ENCODE measurements around the gene STX2.
"Not testable (repeated sequence)": the region's sequence is repeated elsewhere in the genome, so short reads cannot be mapped to it uniquely, and the experiment has no call there.

Gene STX2
- 25.5 to 51.4 (median 34.9) reads per million in 9 experiments for total RNA-seq

- H3K9me3 Mint-ChIP-seq = no peaks in the 10 kb centered on the region
- peaks cover 11% of the 10 kb centered on the region for H3K36me3 Mint-ChIP-seq (ENCODE audit: insufficient read depth)
- DNase-seq (peak; percentile 84 to 89 (median 88)), ATAC-seq (replicated peaks) (peak; percentile 89)
- peak within 1 kb of the TSS; percentile 78 to 82 for H3K4me3 Mint-ChIP-seq
- peak within 1 kb of the TSS; percentile 25 to 63 for H3K27ac Mint-ChIP-seq
- H3K4me1 Mint-ChIP-seq (ENCODE audit: low read depth in 2 of 2) = peaks cover 12 to 15% of the 10 kb centered on the region in 2 donors
- no peaks in the 10 kb centered on the region for H3K27me3 Mint-ChIP-seq
These were observed at the start of gene STX2 for GRCh38 chr12:130838951-130839769. STX2 (minus strand) TSS chr12:130839250; CDS start chr12:130839099, 151 bp downstream.

GRCh38 chr12:130887190-130887589 is 48.1 kb upstream of the STX2 start:
- H3K4me3 Mint-ChIP-seq; H3K9me3 Mint-ChIP-seq; H3K36me3 Mint-ChIP-seq (ENCODE audit: insufficient read depth); DNase-seq; H3K4me1 Mint-ChIP-seq (ENCODE audit: low read depth in 2 of 2); ATAC-seq (replicated peaks); H3K27ac Mint-ChIP-seq: not testable (repeated sequence)
- peaks cover 10 to 15% of the 10 kb centered on the region in 2 donors for H3K27me3 Mint-ChIP-seq

- peaks cover 12% of the 10 kb centered on the region for H3K36me3 Mint-ChIP-seq (ENCODE audit: insufficient read depth)
- no peak for ATAC-seq (replicated peaks)
- peaks cover 20 to 28% of the 10 kb centered on the region in 2 donors for H3K4me1 Mint-ChIP-seq (ENCODE audit: low read depth in 2 of 2)
- DNase-seq = no peak
- H3K4me3 Mint-ChIP-seq = no peak overlapping the region
- H3K27ac Mint-ChIP-seq = no peak overlapping the region
- no peaks in the 10 kb centered on the region for H3K27me3 Mint-ChIP-seq
- H3K9me3 Mint-ChIP-seq = no peaks in the 10 kb centered on the region
These were observed 42.5 kb upstream of the STX2 start for GRCh38 chr12:130881548-130881947.

- H3K4me1 Mint-ChIP-seq (ENCODE audit: low read depth in 2 of 2) = peaks cover 20 to 28% of the 10 kb centered on the region in 2 donors
- H3K27ac Mint-ChIP-seq = peak overlapping the region; percentile 52 to 74
- peaks cover 17% of the 10 kb centered on the region for H3K36me3 Mint-ChIP-seq (ENCODE audit: insufficient read depth)
- DNase-seq (no peak), ATAC-seq (replicated peaks) (no peak)
- H3K4me3 Mint-ChIP-seq = peak overlapping the region; percentile 71 to 79
- no peaks in the 10 kb centered on the region for H3K9me3 Mint-ChIP-seq
- no peaks in the 10 kb centered on the region for H3K27me3 Mint-ChIP-seq
These were observed 42.0 kb upstream of the STX2 start for GRCh38 chr12:130881046-130881445.

- Mint-ChIP-seq H3K27ac (peak overlapping the region; percentile 52 to 74), H3K4me3 (peak overlapping the region; percentile 71 to 79), H3K4me1 (ENCODE audit: low read depth in 2 of 2) (peaks cover 22 to 32% of the 10 kb centered on the region in 2 donors), H3K27me3 (no peaks in the 10 kb centered on the region), H3K36me3 (ENCODE audit: insufficient read depth) (peaks cover 23% of the 10 kb centered on the region), H3K9me3 (no peaks in the 10 kb centered on the region)
- DNase-seq (no peak), ATAC-seq (replicated peaks) (peak; percentile 60)
These were observed 41.4 kb upstream of the STX2 start for GRCh38 chr12:130880411-130880885.

- Mint-ChIP-seq H3K4me1 (ENCODE audit: low read depth in 2 of 2) (peaks cover 22 to 35% of the 10 kb centered on the region in 2 donors), H3K27me3 (no peaks in the 10 kb centered on the region), H3K9me3 (no peaks in the 10 kb centered on the region), H3K27ac (peak overlapping the region; percentile 52 to 74), H3K4me3 (peak overlapping the region; percentile 71 to 79), H3K36me3 (ENCODE audit: insufficient read depth) (peaks cover 29% of the 10 kb centered on the region)
- DNase-seq (no peak), ATAC-seq (replicated peaks) (peak; percentile 59)
These were observed 40.8 kb upstream of the STX2 start for GRCh38 chr12:130879781-130880389.

- Mint-ChIP-seq H3K27ac (peak overlapping the region in 1 of 2 donors; percentile 52), H3K4me3 (peak overlapping the region; percentile 71 to 79), H3K4me1 (ENCODE audit: low read depth in 2 of 2) (peaks cover 22 to 42% of the 10 kb centered on the region in 2 donors), H3K9me3 (no peaks in the 10 kb centered on the region), H3K36me3 (ENCODE audit: insufficient read depth) (peaks cover 35% of the 10 kb centered on the region), H3K27me3 (no peaks in the 10 kb centered on the region)
- ATAC-seq (replicated peaks) (peak; percentile 24), DNase-seq (no peak)
These were observed 40.2 kb upstream of the STX2 start for GRCh38 chr12:130879212-130879686.

GRCh38 chr12:130878193-130879185 is 39.4 kb upstream of the STX2 start:
- Mint-ChIP-seq H3K27ac (peak overlapping the region in 1 of 2 donors; percentile 52), H3K4me3 (peak overlapping the region in 1 of 2 donors; percentile 71)
- DNase-seq = no peak

GRCh38 chr12:130877333-130877732 is 38.3 kb upstream of the STX2 start:
- Mint-ChIP-seq H3K4me3 (no peak overlapping the region), H3K27me3 (no peaks in the 10 kb centered on the region)

More at GRCh38 chr12:130878193-130879185, 39.4 kb upstream of the STX2 start:
- Mint-ChIP-seq H3K9me3 (no peaks in the 10 kb centered on the region), H3K36me3 (ENCODE audit: insufficient read depth) (peaks cover 43% of the 10 kb centered on the region), H3K27me3 (no peaks in the 10 kb centered on the region), H3K4me1 (ENCODE audit: low read depth in 2 of 2) (peaks cover 24 to 48% of the 10 kb centered on the region in 2 donors)
- ATAC-seq (replicated peaks) = no peak

GRCh38 chr12:130876758-130877157 is 37.7 kb upstream of the STX2 start:
- peaks cover 58% of the 10 kb centered on the region for H3K36me3 Mint-ChIP-seq (ENCODE audit: insufficient read depth)
- H3K27me3 Mint-ChIP-seq = no peaks in the 10 kb centered on the region
- no peak overlapping the region for H3K4me3 Mint-ChIP-seq
- peaks cover 33 to 59% of the 10 kb centered on the region in 2 donors for H3K4me1 Mint-ChIP-seq (ENCODE audit: low read depth in 2 of 2)
- no peak for ATAC-seq (replicated peaks)
- H3K9me3 Mint-ChIP-seq = no peaks in the 10 kb centered on the region
- no peak for DNase-seq
- peak overlapping the region in 1 of 2 donors; percentile 53 for H3K27ac Mint-ChIP-seq

More at GRCh38 chr12:130877333-130877732, 38.3 kb upstream of the STX2 start:
- ATAC-seq (replicated peaks) = no peak
- no peaks in the 10 kb centered on the region for H3K9me3 Mint-ChIP-seq
- H3K36me3 Mint-ChIP-seq (ENCODE audit: insufficient read depth) = peaks cover 54% of the 10 kb centered on the region
- peak overlapping the region in 1 of 2 donors; percentile 53 for H3K27ac Mint-ChIP-seq
- DNase-seq = no peak
- peaks cover 33 to 59% of the 10 kb centered on the region in 2 donors for H3K4me1 Mint-ChIP-seq (ENCODE audit: low read depth in 2 of 2)

- no peak overlapping the region for H3K4me3 Mint-ChIP-seq
- no peaks in the 10 kb centered on the region for H3K27me3 Mint-ChIP-seq
- no peaks in the 10 kb centered on the region for H3K9me3 Mint-ChIP-seq
- H3K27ac Mint-ChIP-seq = peak overlapping the region in 1 of 2 donors; percentile 53
- peaks cover 61% of the 10 kb centered on the region for H3K36me3 Mint-ChIP-seq (ENCODE audit: insufficient read depth)
- H3K4me1 Mint-ChIP-seq (ENCODE audit: low read depth in 2 of 2) = peaks cover 33 to 61% of the 10 kb centered on the region in 2 donors
- ATAC-seq (replicated peaks) (no peak), DNase-seq (no peak)
These were observed 37.2 kb upstream of the STX2 start for GRCh38 chr12:130876297-130876696.

GRCh38 chr12:130875708-130876107 is 36.7 kb upstream of the STX2 start:
- not testable (repeated sequence) for H3K27me3 Mint-ChIP-seq; H3K27ac Mint-ChIP-seq; H3K4me3 Mint-ChIP-seq; H3K9me3 Mint-ChIP-seq; DNase-seq; ATAC-seq (replicated peaks)
- Mint-ChIP-seq H3K36me3 (ENCODE audit: insufficient read depth) (peaks cover 67% of the 10 kb centered on the region), H3K4me1 (ENCODE audit: low read depth in 2 of 2) (peaks cover 30 to 62% of the 10 kb centered on the region in 2 donors)

Data from effector memory CD8-positive, alpha-beta T cell (primary cell).